ENCODE measurements around the gene PTMA.

PTMA gene

DNA sequence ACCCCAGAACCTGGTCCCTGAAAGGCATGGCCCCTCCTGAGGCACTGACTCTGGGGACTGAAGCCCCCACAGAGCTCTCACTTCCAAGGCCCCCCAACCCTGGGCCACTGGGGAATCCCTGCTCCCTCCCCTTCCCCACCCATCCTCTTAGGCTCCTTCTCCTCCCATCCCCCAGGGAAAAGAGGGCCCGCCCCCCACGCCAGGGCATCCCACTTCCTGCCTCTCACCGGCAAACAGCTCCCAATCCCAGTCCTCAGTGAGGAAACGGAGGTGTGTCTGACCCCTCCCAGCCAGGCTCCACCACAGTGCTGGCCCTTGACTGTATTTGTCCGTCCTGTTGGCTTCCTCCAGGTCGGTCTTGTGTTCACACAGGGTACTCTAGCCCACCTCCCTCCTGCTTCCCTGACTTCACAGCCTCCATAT is 35.0 kb upstream of the PTMA start:
- H3K4me2 ChIP-seq (ENCODE audit: low read depth, low read length), result no peak overlapping the region
- no peak for DNase-seq
- H4K20me1 ChIP-seq (ENCODE audit: insufficient read depth, low read length), result no peaks in the 10 kb centered on the region
- H3K4me3 ChIP-seq (ENCODE audit: low read length), result no peak overlapping the region
- H3F3A ChIP-seq (ENCODE audit: insufficient read depth, low read length), result peaks cover 18% of the 10 kb centered on the region
- no peaks in the 10 kb centered on the region for H3K27me3 ChIP-seq (replicated peaks; ENCODE audit: insufficient read depth, low read length)
- H3K9ac ChIP-seq (ENCODE audit: low read length), result no peak overlapping the region
- no peaks in the 10 kb centered on the region for H3K79me2 ChIP-seq (ENCODE audit: low read length)
- no peaks in the 10 kb centered on the region for H3K9me3 ChIP-seq (replicated peaks; ENCODE audit: insufficient read depth, low read length)
- TF ChIP-seq EZH2phosphoT487 (IDR thresholded peaks at IDR 0.05; ENCODE audit: low read length), result no peak
- TF ChIP-seq, protein P1, sequence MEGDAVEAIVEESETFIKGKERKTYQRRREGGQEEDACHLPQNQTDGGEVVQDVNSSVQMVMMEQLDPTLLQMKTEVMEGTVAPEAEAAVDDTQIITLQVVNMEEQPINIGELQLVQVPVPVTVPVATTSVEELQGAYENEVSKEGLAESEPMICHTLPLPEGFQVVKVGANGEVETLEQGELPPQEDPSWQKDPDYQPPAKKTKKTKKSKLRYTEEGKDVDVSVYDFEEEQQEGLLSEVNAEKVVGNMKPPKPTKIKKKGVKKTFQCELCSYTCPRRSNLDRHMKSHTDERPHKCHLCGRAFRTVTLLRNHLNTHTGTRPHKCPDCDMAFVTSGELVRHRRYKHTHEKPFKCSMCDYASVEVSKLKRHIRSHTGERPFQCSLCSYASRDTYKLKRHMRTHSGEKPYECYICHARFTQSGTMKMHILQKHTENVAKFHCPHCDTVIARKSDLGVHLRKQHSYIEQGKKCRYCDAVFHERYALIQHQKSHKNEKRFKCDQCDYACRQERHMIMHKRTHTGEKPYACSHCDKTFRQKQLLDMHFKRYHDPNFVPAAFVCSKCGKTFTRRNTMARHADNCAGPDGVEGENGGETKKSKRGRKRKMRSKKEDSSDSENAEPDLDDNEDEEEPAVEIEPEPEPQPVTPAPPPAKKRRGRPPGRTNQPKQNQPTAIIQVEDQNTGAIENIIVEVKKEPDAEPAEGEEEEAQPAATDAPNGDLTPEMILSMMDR (IDR thresholded peaks at IDR 0.05; ENCODE audit: low read length), result no peak
- no peak for TF ChIP-seq EZH2 (optimal IDR thresholded peaks at IDR 0.05; ENCODE audit: low read depth, low read length)
- peaks cover 31% of the 10 kb centered on the region for H3K4me1 ChIP-seq (ENCODE audit: low read length)
- H3K9me2 ChIP-seq (replicated peaks; ENCODE audit: insufficient read depth, low read length), result no peaks in the 10 kb centered on the region
- no peak overlapping the region for H3K27ac ChIP-seq (ENCODE audit: low read length)
- H3K36me3 ChIP-seq (replicated peaks; ENCODE audit: insufficient read depth, low read length), result no peaks in the 10 kb centered on the region
- no peak overlapping the region for H2AFZ ChIP-seq (ENCODE audit: low read length)

- DNase-seq, result peak; percentile 75
- Histone ChIP-seq H4K20me1 (ENCODE audit: insufficient read depth, low read length) (no peaks in the 10 kb centered on the region), H3K79me2 (ENCODE audit: low read length) (no peaks in the 10 kb centered on the region), H2AFZ (ENCODE audit: low read length) (peak overlapping the region; percentile 81), H3K4me3 (ENCODE audit: low read length) (no peak overlapping the region), H3K9me3 (replicated peaks; ENCODE audit: insufficient read depth, low read length) (no peaks in the 10 kb centered on the region), H3K4me1 (ENCODE audit: low read length) (peaks cover 31% of the 10 kb centered on the region), H3K9ac (ENCODE audit: low read length) (peak overlapping the region; percentile 21; the same call in 1 of the 2 replicates), H3K36me3 (replicated peaks; ENCODE audit: insufficient read depth, low read length) (no peaks in the 10 kb centered on the region), H3K27me3 (replicated peaks; ENCODE audit: insufficient read depth, low read length) (no peaks in the 10 kb centered on the region), H3F3A (ENCODE audit: insufficient read depth, low read length) (peaks cover 18% of the 10 kb centered on the region), H3K4me2 (ENCODE audit: low read depth, low read length) (peak overlapping the region; percentile 46), H3K27ac (ENCODE audit: low read length) (peak overlapping the region; percentile 59), H3K9me2 (replicated peaks; ENCODE audit: insufficient read depth, low read length) (no peaks in the 10 kb centered on the region)
- TF ChIP-seq, protein P1 (IDR thresholded peaks at IDR 0.05; ENCODE audit: low read length), result peak; percentile 84
- TF ChIP-seq EZH2phosphoT487 (IDR thresholded peaks at IDR 0.05; ENCODE audit: low read length), result no peak
Measured at GRCh38 chr2:231674587-231675338, 33.6 kb upstream of the PTMA start.

DNA sequence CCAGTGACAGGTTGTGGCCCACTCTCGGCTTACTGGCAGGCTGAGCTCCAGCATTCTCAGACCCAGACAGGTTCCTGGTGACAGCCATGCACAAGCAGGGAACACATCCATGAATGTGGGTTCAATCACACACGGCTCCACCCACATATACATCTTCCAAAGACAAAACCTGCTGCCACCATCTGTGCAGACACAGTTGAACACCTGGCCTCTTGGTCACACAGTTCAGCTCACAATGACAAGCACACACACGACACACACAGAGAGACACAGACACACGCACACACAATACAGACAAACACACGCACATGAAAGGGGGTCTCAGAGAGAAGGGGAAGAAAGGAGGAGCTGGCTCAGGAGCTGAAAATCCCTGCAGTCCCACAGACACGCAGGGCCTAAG is 32.1 kb upstream of the PTMA start:
- TF ChIP-seq EZH2phosphoT487 (IDR thresholded peaks at IDR 0.05; ENCODE audit: low read length) (no peak), EZH2 (optimal IDR thresholded peaks at IDR 0.05; ENCODE audit: low read depth, low read length) (no peak)
- no peaks in the 10 kb centered on the region for H3K36me3 ChIP-seq (replicated peaks; ENCODE audit: insufficient read depth, low read length)
- H3K27me3 ChIP-seq (replicated peaks; ENCODE audit: insufficient read depth, low read length), result no peaks in the 10 kb centered on the region
- H2AFZ ChIP-seq (ENCODE audit: low read length), result no peak overlapping the region
- no peak for DNase-seq
- no peaks in the 10 kb centered on the region for H3K9me3 ChIP-seq (replicated peaks; ENCODE audit: insufficient read depth, low read length)
- no peaks in the 10 kb centered on the region for H4K20me1 ChIP-seq (ENCODE audit: insufficient read depth, low read length)
- H3K79me2 ChIP-seq (ENCODE audit: low read length), result no peaks in the 10 kb centered on the region
- H3K4me3 ChIP-seq (ENCODE audit: low read length), result no peak overlapping the region
- no peak overlapping the region for H3K27ac ChIP-seq (ENCODE audit: low read length)
- peaks cover 25% of the 10 kb centered on the region for H3K4me1 ChIP-seq (ENCODE audit: low read length)
- H3K4me2 ChIP-seq (ENCODE audit: low read depth, low read length), result no peak overlapping the region
- no peak overlapping the region for H3K9ac ChIP-seq (ENCODE audit: low read length)
- peaks cover 15% of the 10 kb centered on the region for H3F3A ChIP-seq (ENCODE audit: insufficient read depth, low read length)
- no peaks in the 10 kb centered on the region for H3K9me2 ChIP-seq (replicated peaks; ENCODE audit: insufficient read depth, low read length)

- TF ChIP-seq EZH2 (optimal IDR thresholded peaks at IDR 0.05; ENCODE audit: low read depth, low read length), result no peak
- TF ChIP-seq, protein P1 (IDR thresholded peaks at IDR 0.05; ENCODE audit: low read length), result peak; percentile 82
- Histone ChIP-seq H3K79me2 (ENCODE audit: low read length) (no peaks in the 10 kb centered on the region), H3K4me3 (ENCODE audit: low read length) (no peak overlapping the region), H3K27ac (ENCODE audit: low read length) (no peak overlapping the region), H3K36me3 (replicated peaks; ENCODE audit: insufficient read depth, low read length) (no peaks in the 10 kb centered on the region), H3K4me2 (ENCODE audit: low read depth, low read length) (peak overlapping the region; percentile 30; the same call in 1 of the 2 replicates), H3K9ac (ENCODE audit: low read length) (no peak overlapping the region), H3K4me1 (ENCODE audit: low read length) (peaks cover 16% of the 10 kb centered on the region), H3K9me2 (replicated peaks; ENCODE audit: insufficient read depth, low read length) (no peaks in the 10 kb centered on the region), H3K27me3 (replicated peaks; ENCODE audit: insufficient read depth, low read length) (no peaks in the 10 kb centered on the region), H3F3A (ENCODE audit: insufficient read depth, low read length) (peaks cover 8% of the 10 kb centered on the region; the same call in 1 of the 2 replicates), H4K20me1 (ENCODE audit: insufficient read depth, low read length) (no peaks in the 10 kb centered on the region), H3K9me3 (replicated peaks; ENCODE audit: insufficient read depth, low read length) (no peaks in the 10 kb centered on the region), H2AFZ (ENCODE audit: low read length) (no peak overlapping the region)
- DNase-seq, result peak; percentile 80
Measured at GRCh38 chr2:231677632-231678104, 30.7 kb upstream of the PTMA start.

All from MM.1S (cell line).